HL-60 (cell line): ENCODE measurements around the gene UST.

Experiments
- CTCF ChIP-seq: IDR thresholded peaks from one replicate; pipeline ENCODE4 v1.5.1; 2011; ENCODE audit warnings: low read length, control low read depth, inconsistent platforms; ENCODE audit not compliant: insufficient read depth
- GABPA ChIP-seq: IDR thresholded peaks from 2 replicates; pipeline ENCODE4 v1.6.1; 2012; ENCODE audit warnings: low read depth
- POLR2AphosphoS5 ChIP-seq: IDR thresholded peaks from 2 replicates; pipeline ENCODE4 v1.6.1; 2012; ENCODE audit warnings: low read depth
- REST ChIP-seq: IDR thresholded peaks from 2 replicates; pipeline ENCODE4 v1.6.1; 2012; ENCODE audit warnings: low read depth; ENCODE audit not compliant: insufficient replicate concordance
- SPI1 ChIP-seq: IDR thresholded peaks from 2 replicates; pipeline ENCODE4 v1.6.1; 2012; ENCODE audit warnings: low read depth, mild to moderate bottlenecking, borderline replicate concordance

GRCh38 chr6:148828047-148828446 is 81.2 kb downstream of the UST start:
- no peak for TF ChIP-seq CTCF
- TF ChIP-seq POLR2AphosphoS5, result no peak
- no peak for TF ChIP-seq GABPA
- TF ChIP-seq REST, result no peak
- no peak for TF ChIP-seq SPI1
